HEK293 (cell line): ENCODE data around the gene DGKQ.

ENCODE experiments used
- CTCF ChIP-seq: fragments of 450-650 bp; formaldehyde crosslinking; IDR thresholded peaks from 2 replicates; pipeline ENCODE4 v1.5.1; 2016; ENCODE audit warnings: missing biosample characterization, missing genetic modification characterization
- TCF7L2 ChIP-seq: IDR thresholded peaks from 2 replicates; pipeline ENCODE4 v1.6.1; 2011; ENCODE audit warnings: low read depth, mild to moderate bottlenecking, inconsistent platforms, low read length, moderate library complexity, borderline replicate concordance
- TSHZ1 ChIP-seq: fragments of 450-650 bp; formaldehyde crosslinking; IDR thresholded peaks from 2 replicates; pipeline ENCODE4 v1.5.1; 2016; ENCODE audit warnings: missing biosample characterization, missing genetic modification characterization, borderline replicate concordance
- ZBTB1 ChIP-seq: fragments of 450-650 bp; formaldehyde crosslinking; IDR thresholded peaks from 2 replicates; pipeline ENCODE4 v1.5.1; 2016; ENCODE audit warnings: missing biosample characterization, missing genetic modification characterization
- ZBTB8A ChIP-seq: fragments of 450-650 bp; formaldehyde crosslinking; IDR thresholded peaks from 2 replicates; pipeline ENCODE4 v1.5.1; 2016; ENCODE audit warnings: missing biosample characterization, missing genetic modification characterization
- ZFP69B ChIP-seq: fragments of 450-650 bp; formaldehyde crosslinking; IDR thresholded peaks from 2 replicates; pipeline ENCODE4 v1.5.1; 2016; ENCODE audit warnings: missing biosample characterization, missing genetic modification characterization
- ZNF133 ChIP-seq: fragments of 450-650 bp; formaldehyde crosslinking; IDR thresholded peaks from 2 replicates; pipeline ENCODE4 v1.5.1; 2016; ENCODE audit warnings: missing biosample characterization, missing genetic modification characterization
- ZNF26 ChIP-seq: fragments of 450-650 bp; formaldehyde crosslinking; IDR thresholded peaks from 2 replicates; pipeline ENCODE4 v1.5.1; 2016; ENCODE audit warnings: missing biosample characterization, missing genetic modification characterization
- ZNF274 ChIP-seq, 2 experiments: fragments of 200-500 bp in 1 of 2; fragments of 450-650 bp in 1 of 2; sonication (Bioruptor generic) in 1 of 2; formaldehyde crosslinking in 1 of 2; IDR thresholded peaks; 2 replicates each; pipeline versions ENCODE4 v1.5.1 to v1.6.1; 2014 to 2016; ENCODE audit warnings: borderline replicate concordance in 1 of 2, inconsistent platforms in 1 of 2, low read length in 1 of 2, missing biosample characterization in 1 of 2, missing genetic modification characterization in 1 of 2
- ZNF416 ChIP-seq: fragments of 450-650 bp; formaldehyde crosslinking; IDR thresholded peaks from 2 replicates; pipeline ENCODE4 v1.5.1; 2016; ENCODE audit warnings: missing biosample characterization, missing genetic modification characterization
- ZNF670 ChIP-seq: fragments of 450-650 bp; formaldehyde crosslinking; IDR thresholded peaks from 2 replicates; pipeline ENCODE4 v1.5.1; 2016; ENCODE audit warnings: missing biosample characterization, missing genetic modification characterization, low read depth
- ZSCAN5A ChIP-seq: fragments of 450-650 bp; formaldehyde crosslinking; IDR thresholded peaks from 2 replicates; pipeline ENCODE4 v1.5.1; 2016; ENCODE audit warnings: missing biosample characterization, missing genetic modification characterization

- TF ChIP-seq ZNF26 (tag by site-specific recombination), result no peak
- TF ChIP-seq CTCF, result no peak
- TF ChIP-seq ZFP69B, result no peak
- TF ChIP-seq TSHZ1 (tag by site-specific recombination), result no peak
- no peak for TF ChIP-seq ZBTB8A (tag by site-specific recombination)
- TF ChIP-seq ZNF670 (tag by site-specific recombination), result no peak
- TF ChIP-seq ZNF274 (IDR thresholded peaks at IDR 0.05; ENCODE audit: low read length), result no peak
- TF ChIP-seq ZNF274 (tag by site-specific recombination; IDR thresholded peaks at IDR 0.05; ENCODE audit: borderline replicate concordance), result no peak
- no peak for TF ChIP-seq ZBTB1 (tag by site-specific recombination)
- no peak for TF ChIP-seq ZSCAN5A (tag by site-specific recombination)
- no peak for TF ChIP-seq TCF7L2
- no peak for TF ChIP-seq ZNF416 (tag by site-specific recombination)
- no peak for TF ChIP-seq ZNF133 (tag by site-specific recombination)
Measured at GRCh38 chr4:991451-992296, 18.3 kb upstream of the DGKQ start.
